ENCODE results near the gene TRAPPC1.
"Not testable (repeated sequence)": the region's sequence is repeated elsewhere in the genome, so short reads cannot be mapped to it uniquely, and the experiment has no call there.

TRAPPC1 gene

GRCh38 chr17:7956228-7956965 lies 24.7 kb upstream of the TRAPPC1 start:
- Histone ChIP-seq H3K4me1 (ENCODE audit: control insufficient read depth, insufficient read depth, low read length) (no peaks in the 10 kb centered on the region; the same call in 1 of the 2 replicates), H3K27me3 (ENCODE audit: control insufficient read depth, insufficient read depth, low read length) (no peaks in the 10 kb centered on the region), H3K9ac (ENCODE audit: low read length) (no peak overlapping the region), H3K36me3 (ENCODE audit: control insufficient read depth, insufficient read depth, low read length) (no peaks in the 10 kb centered on the region), H3K27ac (ENCODE audit: low read depth, low read length) (no peak overlapping the region), H3K9me3 (ENCODE audit: control insufficient read depth, insufficient read depth, low read depth, low read length) (peaks cover 2% of the 10 kb centered on the region; the same call in 1 of the 2 replicates), H3K4me3 (ENCODE audit: low read depth, low read length) (no peak overlapping the region)

DNA sequence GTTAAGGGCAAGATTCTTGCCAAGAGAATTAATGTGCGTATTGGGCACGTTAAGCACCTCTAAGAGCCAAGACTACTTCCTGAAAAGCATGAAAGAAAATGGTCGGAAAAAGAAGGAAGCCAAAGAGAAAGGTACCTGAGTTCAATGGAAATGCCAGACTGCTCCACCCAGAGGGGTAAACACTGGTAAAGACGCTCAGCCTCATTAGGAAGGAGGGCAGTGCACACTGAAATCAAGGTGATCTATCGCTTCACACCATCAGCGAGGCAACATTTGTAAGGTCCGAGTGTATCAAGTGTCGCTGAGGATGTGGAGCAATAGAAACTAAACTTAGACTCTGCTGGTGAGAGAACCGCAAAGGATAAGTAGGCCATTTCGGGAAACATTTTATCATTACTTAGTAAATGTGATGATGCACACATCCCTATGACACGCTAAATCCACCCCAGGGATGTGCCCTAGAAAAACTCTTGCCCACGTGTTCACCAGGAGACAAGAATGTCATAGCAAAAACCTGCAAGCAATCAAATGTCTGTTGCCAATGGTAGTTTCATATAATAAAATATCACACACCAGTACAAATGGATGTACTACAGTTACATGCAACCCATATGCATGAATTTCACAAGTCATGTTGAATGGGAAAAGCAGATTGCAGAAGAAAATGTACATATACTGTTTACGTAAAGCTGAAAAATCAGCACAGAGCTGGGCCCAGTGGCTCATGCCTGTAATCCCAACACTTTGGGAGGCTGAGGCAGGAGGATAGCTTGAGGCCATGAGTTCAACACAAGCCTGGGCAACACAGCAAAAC lies 23.9 kb upstream of the TRAPPC1 start:
- Histone ChIP-seq H3K27me3 (ENCODE audit: control insufficient read depth, insufficient read depth, low read length) (no peaks in the 10 kb centered on the region), H3K36me3 (ENCODE audit: control insufficient read depth, insufficient read depth, low read length) (no peaks in the 10 kb centered on the region), H3K9ac (ENCODE audit: low read length) (no peak overlapping the region), H3K4me3 (ENCODE audit: low read depth, low read length) (no peak overlapping the region), H3K27ac (ENCODE audit: low read depth, low read length) (no peak overlapping the region), H3K4me1 (ENCODE audit: control insufficient read depth, insufficient read depth, low read length) (no peaks in the 10 kb centered on the region), H3K9me3 (ENCODE audit: control insufficient read depth, insufficient read depth, low read depth, low read length) (peaks cover 2% of the 10 kb centered on the region; the same call in 1 of the 2 replicates)

GRCh38 chr17:7953266-7953665 lies 21.5 kb upstream of the TRAPPC1 start:
- H3K27me3 ChIP-seq (ENCODE audit: control insufficient read depth, insufficient read depth, low read length); H3K9me3 ChIP-seq (ENCODE audit: control insufficient read depth, insufficient read depth, low read depth, low read length); H3K4me1 ChIP-seq (ENCODE audit: control insufficient read depth, insufficient read depth, low read length); H3K4me3 ChIP-seq (ENCODE audit: low read depth, low read length); H3K9ac ChIP-seq (ENCODE audit: low read length); H3K27ac ChIP-seq (ENCODE audit: low read depth, low read length): not testable (repeated sequence)
- H3K36me3 ChIP-seq (ENCODE audit: control insufficient read depth, insufficient read depth, low read length), result peaks cover 12% of the 10 kb centered on the region

DNA sequence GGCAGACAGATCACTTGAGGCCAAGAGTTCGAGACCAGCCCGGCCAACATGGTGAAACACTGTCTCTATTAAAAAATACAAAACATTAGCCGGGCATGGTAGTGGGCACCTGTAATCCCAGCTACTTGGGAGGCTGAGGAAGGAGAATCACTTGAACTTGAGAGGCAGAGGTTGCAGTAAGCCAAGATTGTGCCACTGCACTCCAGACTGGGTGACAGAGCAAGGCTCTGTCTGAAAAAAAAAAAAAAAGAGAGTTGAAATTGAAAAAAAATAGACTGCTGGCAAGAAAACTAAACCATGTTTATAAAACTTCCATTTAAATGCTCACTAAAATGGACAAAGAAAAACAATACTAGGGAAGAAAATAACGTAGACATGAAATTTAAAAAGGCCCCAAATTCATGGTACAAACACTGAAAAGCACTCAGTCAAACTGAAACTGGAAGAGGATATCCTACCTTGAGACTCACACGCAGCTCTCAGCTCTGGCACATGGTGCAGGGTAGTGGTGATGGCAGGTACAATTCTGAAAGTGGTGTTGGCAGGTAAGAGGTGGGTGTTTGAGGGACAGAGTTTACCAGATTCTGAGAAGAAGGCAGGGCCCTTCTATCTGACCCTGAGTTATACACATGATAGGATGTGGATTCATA lies 19.5 kb upstream of the TRAPPC1 start:
- H3K9me3 ChIP-seq (ENCODE audit: control insufficient read depth, insufficient read depth, low read depth, low read length), result peaks cover 2% of the 10 kb centered on the region; the same call in 1 of the 2 replicates
- no peaks in the 10 kb centered on the region for H3K4me1 ChIP-seq (ENCODE audit: control insufficient read depth, insufficient read depth, low read length)
- H3K36me3 ChIP-seq (ENCODE audit: control insufficient read depth, insufficient read depth, low read length), result peaks cover 27% of the 10 kb centered on the region
- H3K27ac ChIP-seq (ENCODE audit: low read depth, low read length), result no peak overlapping the region
- H3K4me3 ChIP-seq (ENCODE audit: low read depth, low read length), result no peak overlapping the region
- no peak overlapping the region for H3K9ac ChIP-seq (ENCODE audit: low read length)
- no peaks in the 10 kb centered on the region for H3K27me3 ChIP-seq (ENCODE audit: control insufficient read depth, insufficient read depth, low read length)

GRCh38 chr17:7950578-7950977 lies 18.8 kb upstream of the TRAPPC1 start:
- Histone ChIP-seq H3K4me1 (ENCODE audit: control insufficient read depth, insufficient read depth, low read length) (no peaks in the 10 kb centered on the region), H3K36me3 (ENCODE audit: control insufficient read depth, insufficient read depth, low read length) (peaks cover 34% of the 10 kb centered on the region), H3K4me3 (ENCODE audit: low read depth, low read length) (no peak overlapping the region), H3K27me3 (ENCODE audit: control insufficient read depth, insufficient read depth, low read length) (no peaks in the 10 kb centered on the region), H3K9ac (ENCODE audit: low read length) (no peak overlapping the region), H3K27ac (ENCODE audit: low read depth, low read length) (no peak overlapping the region), H3K9me3 (ENCODE audit: control insufficient read depth, insufficient read depth, low read depth, low read length) (peaks cover 2% of the 10 kb centered on the region; the same call in 1 of the 2 replicates)

- no peak overlapping the region for H3K27ac ChIP-seq (ENCODE audit: low read depth, low read length)
- H3K27me3 ChIP-seq (ENCODE audit: control insufficient read depth, insufficient read depth, low read length), result no peaks in the 10 kb centered on the region
- no peaks in the 10 kb centered on the region for H3K4me1 ChIP-seq (ENCODE audit: control insufficient read depth, insufficient read depth, low read length)
- peaks cover 59% of the 10 kb centered on the region for H3K36me3 ChIP-seq (ENCODE audit: control insufficient read depth, insufficient read depth, low read length)
- no peak overlapping the region for H3K4me3 ChIP-seq (ENCODE audit: low read depth, low read length)
- H3K9ac ChIP-seq (ENCODE audit: low read length), result no peak overlapping the region
- H3K9me3 ChIP-seq (ENCODE audit: control insufficient read depth, insufficient read depth, low read depth, low read length), result no peaks in the 10 kb centered on the region
Observed at GRCh38 chr17:7947651-7948050, 15.9 kb upstream of the TRAPPC1 start.

DNA sequence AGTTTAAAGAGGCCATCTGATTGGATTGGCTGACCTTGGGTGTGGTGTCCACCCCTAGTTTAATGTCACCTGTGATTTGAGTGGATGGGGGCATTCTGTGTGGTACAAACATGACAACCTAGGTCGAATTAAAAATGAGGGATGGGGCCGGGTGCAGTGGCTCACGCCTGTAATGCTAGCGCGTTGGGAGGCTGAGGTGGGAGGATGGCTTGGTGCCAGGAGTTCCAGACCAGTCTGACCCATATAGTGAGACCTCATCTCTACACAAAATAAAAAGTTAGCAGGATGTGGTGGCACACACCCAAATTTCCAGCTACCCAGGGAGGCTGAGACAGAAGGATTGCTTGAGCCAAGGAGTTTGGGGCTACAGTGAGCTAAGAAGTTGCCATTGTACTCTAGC lies 14.7 kb upstream of the TRAPPC1 start:
- H3K27ac ChIP-seq (ENCODE audit: low read depth, low read length), result no peak overlapping the region
- no peak overlapping the region for H3K4me3 ChIP-seq (ENCODE audit: low read depth, low read length)
- H3K4me1 ChIP-seq (ENCODE audit: control insufficient read depth, insufficient read depth, low read length), result no peaks in the 10 kb centered on the region
- no peaks in the 10 kb centered on the region for H3K27me3 ChIP-seq (ENCODE audit: control insufficient read depth, insufficient read depth, low read length)
- H3K36me3 ChIP-seq (ENCODE audit: control insufficient read depth, insufficient read depth, low read length), result peaks cover 63% of the 10 kb centered on the region
- H3K9me3 ChIP-seq (ENCODE audit: control insufficient read depth, insufficient read depth, low read depth, low read length), result no peaks in the 10 kb centered on the region
- H3K9ac ChIP-seq (ENCODE audit: low read length), result no peak overlapping the region

GRCh38 chr17:7945651-7946050 lies 13.9 kb upstream of the TRAPPC1 start:
- Histone ChIP-seq H3K4me1 (ENCODE audit: control insufficient read depth, insufficient read depth, low read length) (no peaks in the 10 kb centered on the region), H3K36me3 (ENCODE audit: control insufficient read depth, insufficient read depth, low read length) (peaks cover 71% of the 10 kb centered on the region), H3K4me3 (ENCODE audit: low read depth, low read length) (no peak overlapping the region), H3K9ac (ENCODE audit: low read length) (no peak overlapping the region), H3K9me3 (ENCODE audit: control insufficient read depth, insufficient read depth, low read depth, low read length) (no peaks in the 10 kb centered on the region), H3K27me3 (ENCODE audit: control insufficient read depth, insufficient read depth, low read length) (no peaks in the 10 kb centered on the region), H3K27ac (ENCODE audit: low read depth, low read length) (no peak overlapping the region)

- no peaks in the 10 kb centered on the region for H3K9me3 ChIP-seq (ENCODE audit: control insufficient read depth, insufficient read depth, low read depth, low read length)
- H3K27ac ChIP-seq (ENCODE audit: low read depth, low read length), result no peak overlapping the region
- no peaks in the 10 kb centered on the region for H3K4me1 ChIP-seq (ENCODE audit: control insufficient read depth, insufficient read depth, low read length)
- peaks cover 82% of the 10 kb centered on the region for H3K36me3 ChIP-seq (ENCODE audit: control insufficient read depth, insufficient read depth, low read length)
- H3K9ac ChIP-seq (ENCODE audit: low read length), result no peak overlapping the region
- no peaks in the 10 kb centered on the region for H3K27me3 ChIP-seq (ENCODE audit: control insufficient read depth, insufficient read depth, low read length)
- H3K4me3 ChIP-seq (ENCODE audit: low read depth, low read length), result no peak overlapping the region
Observed at GRCh38 chr17:7944326-7944725, 12.6 kb upstream of the TRAPPC1 start.

GRCh38 chr17:7943291-7943690 lies 11.5 kb upstream of the TRAPPC1 start:
- no peak overlapping the region for H3K4me3 ChIP-seq (ENCODE audit: low read depth, low read length)
- no peaks in the 10 kb centered on the region for H3K9me3 ChIP-seq (ENCODE audit: control insufficient read depth, insufficient read depth, low read depth, low read length)
- no peaks in the 10 kb centered on the region for H3K4me1 ChIP-seq (ENCODE audit: control insufficient read depth, insufficient read depth, low read length)
- H3K9ac ChIP-seq (ENCODE audit: low read length), result no peak overlapping the region
- H3K36me3 ChIP-seq (ENCODE audit: control insufficient read depth, insufficient read depth, low read length), result peaks cover 76% of the 10 kb centered on the region
- no peak overlapping the region for H3K27ac ChIP-seq (ENCODE audit: low read depth, low read length)
- no peaks in the 10 kb centered on the region for H3K27me3 ChIP-seq (ENCODE audit: control insufficient read depth, insufficient read depth, low read length)

GRCh38 chr17:7940743-7941142 lies 9.0 kb upstream of the TRAPPC1 start:
- Histone ChIP-seq H3K4me1 (ENCODE audit: control insufficient read depth, insufficient read depth, low read length) (no peaks in the 10 kb centered on the region), H3K36me3 (ENCODE audit: control insufficient read depth, insufficient read depth, low read length) (peaks cover 73% of the 10 kb centered on the region), H3K27ac (ENCODE audit: low read depth, low read length) (no peak overlapping the region), H3K27me3 (ENCODE audit: control insufficient read depth, insufficient read depth, low read length) (no peaks in the 10 kb centered on the region), H3K9ac (ENCODE audit: low read length) (no peak overlapping the region), H3K4me3 (ENCODE audit: low read depth, low read length) (no peak overlapping the region), H3K9me3 (ENCODE audit: control insufficient read depth, insufficient read depth, low read depth, low read length) (no peaks in the 10 kb centered on the region)
